HG03196 (cell line): ENCODE measurements around the gene OR51A7.
"Not testable (repeated sequence)": the region's sequence is repeated elsewhere in the genome, so short reads cannot be mapped to it uniquely, and the experiment has no call there.

Experiments
- ATAC-seq: cut with Tn5 transposase; IDR thresholded peaks from one replicate; pipeline ENCODE4 v1.9.1; 2021; ENCODE audit not compliant: unreplicated experiment

OR51A7 gene, protein sequence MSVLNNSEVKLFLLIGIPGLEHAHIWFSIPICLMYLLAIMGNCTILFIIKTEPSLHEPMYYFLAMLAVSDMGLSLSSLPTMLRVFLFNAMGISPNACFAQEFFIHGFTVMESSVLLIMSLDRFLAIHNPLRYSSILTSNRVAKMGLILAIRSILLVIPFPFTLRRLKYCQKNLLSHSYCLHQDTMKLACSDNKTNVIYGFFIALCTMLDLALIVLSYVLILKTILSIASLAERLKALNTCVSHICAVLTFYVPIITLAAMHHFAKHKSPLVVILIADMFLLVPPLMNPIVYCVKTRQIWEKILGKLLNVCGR

DNA sequence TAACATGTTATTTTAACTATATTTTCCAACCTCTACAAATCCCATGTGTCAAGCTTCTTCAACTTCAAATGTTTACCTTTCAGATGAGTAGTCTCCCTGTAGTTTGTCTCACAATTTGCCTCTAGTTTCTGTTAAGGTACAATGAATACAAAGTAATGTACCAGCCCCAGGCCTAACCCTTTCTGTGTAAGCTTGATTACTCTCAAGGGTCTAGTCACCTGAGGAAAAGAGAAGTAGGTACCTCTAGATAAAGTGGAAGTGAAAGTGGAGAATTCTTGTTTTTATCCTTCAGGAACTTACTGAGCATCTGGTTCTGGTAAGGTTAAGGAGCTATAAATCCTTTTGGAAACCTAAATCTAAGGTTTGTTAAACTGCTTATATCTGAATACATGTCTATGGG, at the start of gene OR51A7:
Gene OR51A7, plus strand, starts transcription at position 300 of the 400 bp plus-strand sequence. CDS start 3,587 bp downstream, outside the sequence.
- ATAC-seq, result no peak

DNA sequence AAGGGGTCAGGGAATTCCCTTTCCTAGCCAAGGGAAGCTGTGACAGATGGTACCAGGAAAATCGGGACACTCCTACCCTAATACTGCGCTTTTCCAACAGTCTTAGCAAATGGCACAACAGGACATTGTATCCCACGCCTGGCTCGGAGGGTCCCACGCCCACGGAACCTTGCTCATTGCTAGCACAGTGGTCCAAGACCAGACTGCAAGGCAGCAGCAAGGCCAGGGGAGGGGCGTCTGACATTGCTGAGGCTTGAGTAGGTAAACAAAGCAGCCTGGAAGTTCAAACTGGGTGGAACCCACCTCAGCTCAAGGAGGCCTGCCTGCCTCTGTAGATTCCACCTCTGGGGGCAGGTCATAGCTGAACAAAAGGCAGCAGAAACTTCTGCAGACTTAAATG, 49.3 kb upstream of the OR51A7 start:
- not testable (repeated sequence) for ATAC-seq

DNA sequence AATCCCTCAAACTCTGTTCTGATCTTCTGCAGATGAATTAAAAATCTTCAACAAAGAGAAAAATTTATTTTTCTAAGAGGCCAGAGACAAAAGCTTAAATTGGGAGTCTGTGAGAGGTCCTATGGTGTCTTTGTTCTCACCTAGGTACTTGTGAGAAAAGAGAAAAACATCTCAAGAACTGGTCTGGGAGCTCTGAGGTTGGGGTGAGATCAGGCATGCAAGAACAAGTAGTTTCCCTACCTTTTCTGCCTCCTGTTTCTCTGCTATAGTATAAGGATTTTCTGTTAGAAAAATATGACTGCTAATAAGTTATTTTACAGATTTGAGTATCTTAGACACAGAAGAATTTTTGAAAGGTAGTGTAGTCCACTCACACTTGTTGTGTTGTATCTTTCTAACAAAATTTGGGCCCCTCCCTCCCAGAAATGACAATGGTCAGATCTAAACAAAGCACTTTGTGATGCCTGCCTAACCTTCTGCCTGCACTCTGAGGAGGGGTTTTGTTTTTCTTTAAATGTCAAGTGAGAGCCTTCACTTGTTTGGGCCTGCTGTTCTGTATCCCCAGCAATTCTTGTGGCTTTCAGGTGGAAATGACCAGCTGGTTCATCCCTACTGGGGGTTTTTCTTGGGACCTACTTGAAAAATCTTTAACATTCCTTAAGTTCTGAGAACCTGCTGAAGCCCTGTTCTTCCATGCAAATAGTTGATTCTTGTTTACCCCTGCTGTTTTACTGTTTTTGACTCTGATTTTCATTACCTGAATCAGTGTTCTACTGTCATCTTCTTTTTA, 40.9 kb upstream of the OR51A7 start:
- ATAC-seq, result no peak

DNA sequence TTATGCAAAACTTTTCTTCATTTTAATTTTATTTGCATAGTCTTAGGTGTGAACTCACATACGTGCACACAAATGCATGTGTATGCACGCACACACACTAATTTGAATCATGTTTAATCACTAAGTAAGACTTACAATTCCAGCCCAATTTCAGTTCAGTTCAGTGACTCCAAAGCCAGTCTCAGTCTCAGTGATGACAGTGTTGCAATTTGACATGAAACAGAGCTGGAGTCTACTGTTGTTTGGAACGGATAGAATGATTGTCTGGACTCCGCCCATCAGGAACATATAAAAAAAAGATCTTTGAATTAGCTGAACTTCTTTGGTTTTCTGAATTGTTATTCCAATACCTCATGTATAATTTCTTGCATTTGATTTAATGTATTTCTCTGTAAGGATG, 39.7 kb upstream of the OR51A7 start:
- ATAC-seq, result no peak

DNA sequence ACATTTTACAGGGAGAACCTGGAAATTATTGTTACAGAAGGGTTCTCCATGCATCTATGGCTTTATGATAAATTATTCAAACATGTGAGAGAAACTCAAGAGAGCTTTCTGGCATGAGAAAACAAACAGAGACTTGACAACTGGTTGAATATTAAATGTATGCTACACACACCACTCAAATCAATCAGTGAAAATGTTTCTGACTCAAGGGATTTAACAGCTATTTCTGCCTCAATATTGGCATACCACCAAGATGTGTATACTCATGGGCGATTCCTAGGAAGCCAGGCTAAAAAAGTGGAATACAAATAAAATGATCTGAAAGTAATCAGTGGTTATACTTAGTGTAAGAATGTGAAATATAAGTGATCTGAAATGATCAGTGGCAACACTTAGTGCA, 37.7 kb upstream of the OR51A7 start:
- no peak for ATAC-seq

DNA sequence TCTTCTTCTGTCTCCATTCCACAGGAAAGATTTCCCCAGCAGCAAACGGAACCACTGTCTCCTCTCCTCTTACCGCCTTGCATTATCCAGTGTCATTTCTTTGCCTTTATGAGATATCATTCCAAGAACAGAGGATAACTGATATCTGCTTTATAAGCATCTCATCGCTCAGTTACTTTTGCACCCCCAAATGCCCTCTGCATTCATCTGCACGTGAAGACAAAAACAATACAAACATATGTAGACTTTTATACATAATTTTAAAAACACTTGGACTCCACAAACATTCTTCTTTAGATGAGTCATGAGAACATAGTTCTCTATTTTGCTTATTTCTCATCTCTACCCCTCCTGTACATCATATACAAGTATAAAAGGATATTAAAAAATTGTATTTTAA, 22.4 kb upstream of the OR51A7 start:
- ATAC-seq, result no peak

DNA sequence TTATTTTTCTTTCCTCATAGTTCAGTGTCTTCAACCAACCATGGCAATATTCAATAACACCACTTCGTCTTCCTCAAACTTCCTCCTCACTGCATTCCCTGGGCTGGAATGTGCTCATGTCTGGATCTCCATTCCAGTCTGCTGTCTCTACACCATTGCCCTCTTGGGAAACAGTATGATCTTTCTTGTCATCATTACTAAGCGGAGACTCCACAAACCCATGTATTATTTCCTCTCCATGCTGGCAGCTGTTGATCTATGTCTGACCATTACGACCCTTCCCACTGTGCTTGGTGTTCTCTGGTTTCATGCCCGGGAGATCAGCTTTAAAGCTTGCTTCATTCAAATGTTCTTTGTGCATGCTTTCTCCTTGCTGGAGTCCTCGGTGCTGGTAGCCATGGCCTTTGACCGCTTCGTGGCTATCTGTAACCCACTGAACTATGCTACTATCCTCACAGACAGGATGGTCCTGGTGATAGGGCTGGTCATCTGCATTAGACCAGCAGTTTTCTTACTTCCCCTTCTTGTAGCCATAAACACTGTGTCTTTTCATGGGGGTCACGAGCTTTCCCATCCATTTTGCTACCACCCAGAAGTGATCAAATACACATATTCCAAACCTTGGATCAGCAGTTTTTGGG, 21.6 kb upstream of the OR51A7 start, which contains the start of gene OR51T1:
Gene OR51T1, plus strand, starts transcription at position 41 of the 641 bp plus-strand sequence. Its CDS starts 0 bp downstream, at position 41.
- no peak for ATAC-seq

DNA sequence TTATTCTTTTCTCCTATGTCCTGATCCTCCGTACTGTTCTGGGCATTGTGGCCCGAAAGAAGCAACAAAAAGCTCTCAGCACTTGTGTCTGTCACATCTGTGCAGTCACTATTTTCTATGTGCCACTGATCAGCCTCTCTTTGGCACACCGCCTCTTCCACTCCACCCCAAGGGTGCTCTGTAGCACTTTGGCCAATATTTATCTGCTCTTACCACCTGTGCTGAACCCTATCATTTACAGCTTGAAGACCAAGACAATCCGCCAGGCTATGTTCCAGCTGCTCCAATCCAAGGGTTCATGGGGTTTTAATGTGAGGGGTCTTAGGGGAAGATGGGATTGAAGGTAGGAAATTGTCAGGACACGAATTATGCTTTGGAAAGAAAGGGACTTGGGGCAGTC, 21.0 kb upstream of the OR51A7 start:
- ATAC-seq, result no peak

DNA sequence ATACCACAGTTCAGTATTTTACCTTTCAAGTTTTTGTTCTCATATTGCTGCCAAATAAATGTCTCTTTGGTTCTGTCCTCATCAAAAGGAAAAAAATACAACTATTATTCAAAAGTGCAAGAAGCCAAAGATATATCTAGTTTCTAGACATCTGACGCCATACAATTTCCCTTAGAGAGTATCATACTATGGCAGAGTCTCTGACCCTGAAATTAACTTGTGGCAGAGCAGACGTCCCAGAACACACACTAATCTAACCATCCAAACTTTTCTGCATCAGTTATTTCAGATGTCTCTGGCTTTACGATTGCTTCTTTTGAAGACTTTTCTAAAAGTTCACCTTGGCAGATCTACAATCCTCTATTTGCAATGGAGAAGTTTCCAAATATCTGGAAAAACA, 19.2 kb upstream of the OR51A7 start:
- no peak for ATAC-seq

DNA sequence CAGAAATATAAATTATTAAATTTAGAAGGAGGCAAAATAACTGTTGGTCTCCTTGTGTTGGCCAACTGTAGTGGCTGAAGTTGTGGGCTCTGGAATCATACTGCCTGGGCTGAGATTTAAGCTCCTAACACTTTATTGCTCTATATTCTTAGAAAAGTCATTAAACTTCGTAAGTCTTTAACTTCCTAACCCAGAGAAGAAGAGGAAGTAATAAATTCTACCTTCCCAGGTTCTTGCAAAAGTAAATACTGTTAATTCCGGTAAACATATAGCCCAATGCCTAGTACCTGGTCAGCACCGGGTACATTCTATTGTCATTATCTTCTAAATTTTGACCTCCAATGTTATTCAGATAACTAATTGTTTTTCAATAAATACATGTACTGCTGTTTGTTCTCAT, 17.4 kb upstream of the OR51A7 start:
- ATAC-seq, result no peak

DNA sequence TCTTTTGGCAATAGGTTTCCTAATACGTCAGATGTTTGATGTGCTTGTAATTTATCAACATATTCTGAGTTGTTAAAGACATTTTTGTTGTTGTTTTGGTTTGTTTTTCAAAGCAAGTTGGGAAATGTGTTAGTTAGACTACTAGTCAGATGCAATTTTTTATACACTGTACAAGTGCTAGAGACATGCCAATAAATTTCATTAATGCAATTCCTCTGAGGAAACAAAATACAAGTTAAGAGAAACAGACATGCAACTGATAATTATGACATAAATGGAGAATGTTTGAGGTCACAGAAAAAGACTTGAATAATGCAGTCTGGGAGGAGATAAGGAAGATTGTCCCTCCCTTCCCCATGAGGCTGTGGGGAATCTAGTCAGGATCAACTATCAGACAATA, 16.0 kb upstream of the OR51A7 start:
- no peak for ATAC-seq

DNA sequence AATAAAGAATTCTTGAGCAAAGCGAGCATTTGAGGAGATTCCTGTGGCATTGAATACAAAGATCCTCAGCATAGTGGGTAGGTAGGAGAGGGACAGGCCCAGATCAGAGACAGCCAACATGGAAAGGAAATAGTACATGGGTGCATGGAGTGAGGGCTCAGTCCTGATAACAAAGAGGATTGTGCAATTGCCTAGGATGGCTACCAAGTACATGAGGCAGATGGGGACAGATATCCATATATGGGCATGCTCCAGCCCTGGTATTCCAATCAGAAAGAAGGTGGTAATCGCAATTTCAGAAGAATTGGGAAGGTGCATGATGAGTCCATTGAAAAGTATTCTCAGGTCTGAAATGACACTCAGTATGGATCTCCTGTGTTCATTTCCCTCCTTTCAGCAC, 13.3 kb upstream of the OR51A7 start:
- no peak for ATAC-seq

DNA sequence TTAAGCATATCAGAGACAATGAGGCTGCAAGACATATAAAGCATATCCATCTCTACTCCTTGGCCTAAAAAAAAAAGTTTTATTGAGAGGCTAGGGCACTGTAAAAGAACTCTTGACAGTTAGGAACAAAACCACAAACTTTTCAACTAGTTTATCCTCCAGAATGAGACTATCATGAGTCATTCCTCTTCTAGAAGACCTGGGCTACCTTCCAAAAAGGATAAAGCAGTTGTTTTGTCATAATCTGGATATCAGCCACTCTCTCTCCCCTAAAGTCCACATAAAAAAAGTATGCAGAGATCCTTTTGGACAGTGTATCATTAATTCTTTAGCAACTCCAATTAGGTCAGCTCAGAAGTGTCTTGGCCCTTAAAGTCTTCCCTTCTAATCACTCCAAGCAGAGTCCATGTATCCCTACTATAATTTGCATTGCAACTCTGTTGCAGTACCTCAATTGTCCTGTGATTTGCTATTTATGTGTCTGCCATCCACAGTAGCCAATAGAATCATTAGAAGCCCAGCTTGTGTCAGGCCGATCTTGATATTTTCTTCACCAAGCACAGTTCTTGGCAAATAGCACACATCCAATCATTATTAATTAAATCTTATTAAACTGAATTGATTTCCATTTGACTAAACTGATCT, 11.5 kb upstream of the OR51A7 start:
- ATAC-seq, result no peak

DNA sequence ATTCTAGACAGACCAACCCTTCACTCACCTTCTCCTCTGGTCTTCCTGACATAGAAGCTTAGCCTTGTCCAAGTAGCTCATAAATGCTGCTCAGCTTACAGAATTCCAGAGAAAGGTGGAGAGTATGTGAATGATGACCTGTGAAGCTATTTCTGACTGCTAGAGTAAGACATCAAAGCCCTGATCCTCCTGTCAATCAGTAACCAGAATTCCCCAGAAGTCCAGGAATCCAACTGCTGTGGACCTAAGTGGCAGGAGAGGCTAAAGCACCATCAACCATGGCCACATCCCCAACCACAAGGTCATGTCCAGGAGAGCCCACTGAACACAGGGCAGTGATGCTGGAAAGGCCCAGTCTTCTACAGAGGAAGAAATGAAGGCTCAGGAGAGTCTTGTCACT, 13.0 kb downstream of the OR51A7 start:
- no peak for ATAC-seq

DNA sequence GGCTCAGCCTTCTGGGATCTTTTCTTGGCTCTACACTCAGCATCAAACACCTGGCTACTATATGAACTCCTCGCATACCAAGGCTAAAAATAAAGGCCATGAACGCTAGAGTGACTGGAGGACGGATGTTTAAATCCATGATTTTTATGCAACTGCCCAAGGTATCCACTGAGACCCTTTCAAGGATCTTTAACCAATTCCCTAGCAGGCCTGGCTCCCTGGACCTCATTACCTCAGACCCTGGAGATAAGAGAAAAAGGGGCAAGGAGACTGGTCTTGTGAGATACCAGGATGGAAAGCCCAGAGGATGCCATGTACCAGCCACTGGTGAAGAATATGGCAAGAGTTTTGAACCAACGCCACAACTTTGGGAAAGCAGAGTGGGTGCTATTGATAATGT, 15.7 kb downstream of the OR51A7 start, which contains the start of gene OR51G2:
Gene OR51G2, minus strand, starts transcription at position 101 of the 400 bp plus-strand sequence. CDS start 3,687 bp downstream, outside the sequence.
- ATAC-seq, result no peak

DNA sequence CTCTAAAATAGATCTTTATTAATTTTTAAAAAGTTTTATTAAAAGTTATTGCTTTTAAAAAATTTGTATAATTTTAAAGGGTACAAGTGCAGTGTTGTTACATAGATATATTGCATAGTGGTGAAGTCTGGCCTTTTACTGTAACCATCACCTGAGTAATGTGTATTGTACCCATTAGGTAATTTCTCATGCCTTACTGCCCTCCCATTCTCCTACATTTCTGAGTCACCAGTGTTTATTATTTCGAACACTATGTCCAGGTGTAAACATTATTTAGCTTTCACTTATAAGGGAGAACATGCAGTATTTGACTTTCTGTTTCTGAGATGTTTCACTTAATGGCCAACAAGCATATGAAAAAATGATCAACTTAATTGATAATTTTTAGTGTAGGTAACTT, 18.2 kb downstream of the OR51A7 start:
- no peak for ATAC-seq

DNA sequence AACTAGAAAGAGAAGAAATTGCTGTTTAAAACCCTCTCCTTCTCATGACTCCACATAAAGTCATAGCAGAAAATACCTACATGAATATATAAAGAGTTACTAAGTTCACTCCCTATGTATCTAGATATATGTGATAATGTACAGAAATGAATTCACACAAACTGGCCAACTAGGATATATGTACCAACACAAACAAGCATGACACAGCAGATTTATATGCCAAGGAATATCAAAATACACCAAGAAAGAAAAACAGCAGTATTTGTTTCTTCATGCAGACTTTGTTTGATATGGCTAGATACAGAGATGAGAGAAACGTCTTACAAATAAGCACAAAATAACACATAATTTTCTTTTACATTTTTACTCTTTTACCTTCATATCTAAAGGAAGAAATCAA, 18.7 kb downstream of the OR51A7 start:
- ATAC-seq, result no peak

DNA sequence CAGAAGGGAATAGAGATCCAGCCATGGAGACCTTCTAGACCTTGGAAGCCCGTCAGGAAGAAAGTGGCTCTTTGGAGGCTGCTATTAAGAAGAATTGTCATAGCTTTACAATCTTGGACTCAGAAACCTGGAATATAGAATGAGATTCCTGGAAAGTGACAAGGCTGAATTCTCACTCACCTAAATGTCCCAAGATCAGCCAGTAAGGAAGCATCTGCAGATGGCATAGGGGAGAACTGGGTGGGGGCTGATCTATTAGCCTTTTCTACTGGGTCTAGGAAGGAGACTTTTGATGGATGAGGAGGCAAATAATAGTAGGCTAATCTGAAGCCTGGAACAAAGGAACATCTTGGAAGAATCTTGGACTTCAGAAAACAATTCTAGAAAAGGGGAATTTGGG, 20.7 kb downstream of the OR51A7 start, which contains the start of gene OR51G1:
Gene OR51G1, minus strand, starts transcription at position 101 of the 400 bp plus-strand sequence. Its CDS starts 0 bp downstream, at position 101.
- no peak for ATAC-seq

DNA sequence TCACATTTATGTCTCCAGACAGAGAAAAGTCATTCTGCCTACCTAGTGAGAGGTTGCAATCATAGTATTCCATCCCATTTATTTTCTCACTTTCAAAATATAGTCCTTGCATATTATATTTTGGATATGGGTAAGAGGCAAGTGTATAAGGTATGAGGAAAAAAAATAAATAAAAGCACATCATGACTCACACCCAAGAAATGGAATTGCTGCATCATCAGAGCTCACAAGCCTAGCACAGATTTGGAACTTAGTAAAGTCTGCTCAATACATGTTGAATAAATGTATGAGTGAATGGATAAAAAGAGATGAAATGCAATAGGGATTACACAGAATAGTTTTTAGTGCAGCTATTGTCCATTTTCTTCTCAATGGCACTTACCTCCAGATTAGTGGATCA, 23.0 kb downstream of the OR51A7 start:
- no peak for ATAC-seq

DNA sequence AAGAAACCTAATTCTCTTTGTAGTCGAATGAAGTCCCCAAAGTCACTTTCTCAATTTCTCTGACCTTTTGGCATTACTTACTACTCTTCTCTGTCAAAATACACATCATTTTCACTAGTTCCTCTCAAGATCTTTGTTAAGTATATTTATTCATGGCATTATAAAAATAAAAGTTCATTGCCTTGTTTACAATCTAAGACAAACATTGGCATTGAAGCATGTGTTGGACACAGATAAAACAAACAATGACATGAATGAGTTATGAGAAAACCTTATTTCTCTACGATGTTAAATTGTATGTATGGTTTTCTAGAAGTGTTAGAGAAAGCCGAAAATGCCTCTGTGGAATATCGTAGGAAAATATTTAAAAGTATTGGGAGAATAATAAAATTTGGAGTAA, 29.2 kb downstream of the OR51A7 start:
- no peak for ATAC-seq

DNA sequence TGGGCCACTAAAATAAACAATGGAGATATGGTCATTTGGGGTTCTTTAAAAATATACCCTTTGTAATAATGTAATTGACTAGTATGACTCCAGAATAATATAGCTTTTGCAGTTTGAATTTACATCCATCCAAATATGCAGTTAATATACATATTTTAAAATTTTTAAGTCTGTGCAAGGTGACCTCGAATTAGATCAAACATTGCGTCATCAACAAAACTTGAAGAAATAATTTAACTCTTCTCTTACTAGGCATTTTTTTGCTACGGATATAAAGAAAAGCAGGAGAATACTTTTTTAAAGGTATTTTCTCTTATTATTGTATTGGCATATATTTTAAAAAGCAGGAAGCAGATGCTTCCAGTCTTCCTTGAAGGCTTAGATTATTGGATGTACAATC, 33.2 kb downstream of the OR51A7 start:
- ATAC-seq, result no peak
